Gastrocnemius medialis (tissue), 4 donors: ENCODE data around the gene DTWD2. TPM values are rescaled to one million over a fixed set of nuclear protein-coding genes. Genes with fewer than 3 reads are reported as not detected.

Experiments
- ATAC-seq, 2 donors: fragments of 150-250 bp; one replicate each; pipeline ENCODE4 v1.9.1; 2016
- DNase-seq, 2 donors: peaks; one replicate each; pipeline ENCODE4 v3.0.0-alpha.2; 2019
- H3K27ac ChIP-seq, 4 donors: fragments of 200-600 bp; sonication (generic); 1 replicate in 1 of 4; 2 replicates in 3 of 4; pipeline ENCODE4 v1.5.1; 2016 to 2018; ENCODE audit warnings: mild to moderate bottlenecking in 2 of 4, moderate library complexity in 1 of 4
- H3K27me3 ChIP-seq, 3 donors: fragments of 200-600 bp; sonication (generic) in 2 of 3; 1 replicate in 1 of 3; 2 replicates in 2 of 3; pipeline versions ENCODE4 v1.5.1 to v1.6.0; 2016 to 2019; ENCODE audit warnings: mild to moderate bottlenecking in 1 of 3, moderate library complexity in 1 of 3
- H3K36me3 ChIP-seq, 2 donors: fragments of 200-600 bp; sonication (generic) in 1 of 2; one replicate each; pipeline ENCODE4 v1.5.1; 2017 to 2018
- H3K4me1 ChIP-seq, 2 donors: fragments of 200-600 bp; sonication (generic) in 1 of 2; one replicate each; pipeline ENCODE4 v1.5.1; 2016 to 2017; ENCODE audit warnings: mild to moderate bottlenecking in 2 of 2
- H3K4me3 ChIP-seq, 4 donors: fragments of 200-600 bp; sonication (generic) in 3 of 4; 1 replicate in 1 of 4; 2 replicates in 3 of 4; pipeline ENCODE4 v1.5.1; 2016 to 2019; ENCODE audit warnings: mild to moderate bottlenecking in 2 of 4
- H3K9me3 ChIP-seq, 3 donors: fragments of 200-600 bp; sonication (generic) in 2 of 3; 1 replicate in 1 of 3; 2 replicates in 2 of 3; pipeline ENCODE4 v1.5.1; 2016 to 2019
- CTCF ChIP-seq, 5 experiments: fragments of 450-650 bp in 3 of 5; fragments of 200-600 bp in 2 of 5; sonication (generic) in 2 of 5; IDR thresholded peaks in 4 of 5; conservative IDR thresholded peaks in 1 of 5; 1 replicate in 4 of 5; 2 replicates in 1 of 5; pipeline ENCODE4 v1.5.1; 2016 to 2019; ENCODE audit warnings: antibody characterized with exemption in 5 of 5, mild to moderate bottlenecking in 3 of 5, moderate library complexity in 3 of 5
- POLR2A ChIP-seq, 2 donors: fragments of 450-650 bp; IDR thresholded peaks; one replicate each; pipeline ENCODE4 v1.6.1; 2017; ENCODE audit warnings: antibody characterized with exemption in 2 of 2, mild to moderate bottlenecking in 2 of 2, moderate library complexity in 2 of 2
- in situ Hi-C, 4 donors: fragments of 200-750 bp; cut with MboI; loops; one replicate each; pipeline versions ENCODE4 v1.15.0 to v1.8.0; 2017; ENCODE audit warnings: low sequenced_read_pairs in 4 of 4
- intact Hi-C: fragments of 100-400 bp; cut with DNase I; formaldehyde crosslinking; loops from one replicate; pipeline ENCODE4 v1.15.1; 2023; ENCODE audit warnings: low total_unique reads
- total RNA-seq, 4 donors: library from RNA; depleted of rRNA; stranded (reverse); fragments of >200 nt; gene quantifications; one replicate each; pipeline versions ENCODE4 v1.1.0 to v1.2.3, GENCODE V29; 2016

The DTWD2 gene
- total RNA-seq, 4 donors from 2014 or later = 2.5 to 19.2 (median 8.0) TPM

DNA sequence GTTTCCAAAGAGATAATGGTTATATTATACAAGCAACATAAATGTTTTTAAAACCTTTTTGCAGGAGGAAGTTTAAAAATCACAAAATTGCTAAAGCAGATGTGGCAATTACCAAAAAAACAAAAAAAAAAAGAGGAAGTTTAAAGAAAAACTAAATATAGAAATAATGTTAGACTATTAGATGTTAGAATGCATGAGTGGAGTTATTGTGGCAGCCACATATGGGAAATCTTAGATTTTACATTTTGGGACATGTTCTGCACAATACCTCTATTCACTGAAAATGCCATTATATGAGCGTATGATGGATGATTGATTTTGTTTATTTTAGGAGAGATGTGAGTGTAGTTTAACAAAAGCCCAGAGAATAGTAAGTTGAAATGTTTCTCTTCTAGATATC is 31.2 kb upstream of the DTWD2 start:
- ATAC-seq (no peak), DNase-seq (no peak)
- no peaks in the 10 kb centered on the region for H3K36me3 ChIP-seq
- in situ Hi-C loops = no loop called here
- no peaks in the 10 kb centered on the region for H3K9me3 ChIP-seq
- no peak overlapping the region for H3K27ac ChIP-seq
- intact Hi-C loops = no loop called here
- no peaks in the 10 kb centered on the region for H3K27me3 ChIP-seq
- H3K4me3 ChIP-seq = no peak overlapping the region
- no peak for TF ChIP-seq POLR2A (IDR thresholded peaks at IDR 0.05)
- TF ChIP-seq CTCF (IDR thresholded peaks at IDR 0.05 in 4 of 5, conservative IDR thresholded peaks at IDR 0.05 in 1 of 5) = no peak
- no peaks in the 10 kb centered on the region for H3K4me1 ChIP-seq

DNA sequence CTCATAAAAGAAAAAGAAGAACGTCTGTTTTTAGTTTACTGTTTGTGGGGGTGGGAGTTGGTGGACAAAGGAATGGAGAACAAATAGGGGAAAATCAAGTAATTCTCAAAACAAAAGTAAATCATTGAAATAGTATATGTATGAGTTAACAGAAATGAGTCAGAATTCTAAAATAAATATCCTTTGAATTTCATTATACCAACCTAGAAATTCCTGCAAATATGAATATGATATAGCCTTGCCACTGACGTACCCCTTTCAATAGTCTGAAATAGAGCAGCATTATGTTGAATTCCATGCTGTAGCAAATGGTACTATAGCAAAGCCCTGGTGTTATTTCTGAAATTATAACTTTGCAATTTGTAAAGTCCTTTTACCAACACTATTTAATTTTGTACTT is 29.6 kb upstream of the DTWD2 start:
- no peaks in the 10 kb centered on the region for H3K4me1 ChIP-seq
- H3K4me3 ChIP-seq = no peak overlapping the region
- H3K27ac ChIP-seq = no peak overlapping the region
- in situ Hi-C loops = no loop called here
- no peak for ATAC-seq
- DNase-seq = no peak
- H3K27me3 ChIP-seq = no peaks in the 10 kb centered on the region
- intact Hi-C loops = no loop called here
- H3K36me3 ChIP-seq = no peaks in the 10 kb centered on the region
- TF ChIP-seq POLR2A (IDR thresholded peaks at IDR 0.05) = no peak
- no peak for TF ChIP-seq CTCF (IDR thresholded peaks at IDR 0.05 in 4 of 5, conservative IDR thresholded peaks at IDR 0.05 in 1 of 5)
- H3K9me3 ChIP-seq = no peaks in the 10 kb centered on the region

DNA sequence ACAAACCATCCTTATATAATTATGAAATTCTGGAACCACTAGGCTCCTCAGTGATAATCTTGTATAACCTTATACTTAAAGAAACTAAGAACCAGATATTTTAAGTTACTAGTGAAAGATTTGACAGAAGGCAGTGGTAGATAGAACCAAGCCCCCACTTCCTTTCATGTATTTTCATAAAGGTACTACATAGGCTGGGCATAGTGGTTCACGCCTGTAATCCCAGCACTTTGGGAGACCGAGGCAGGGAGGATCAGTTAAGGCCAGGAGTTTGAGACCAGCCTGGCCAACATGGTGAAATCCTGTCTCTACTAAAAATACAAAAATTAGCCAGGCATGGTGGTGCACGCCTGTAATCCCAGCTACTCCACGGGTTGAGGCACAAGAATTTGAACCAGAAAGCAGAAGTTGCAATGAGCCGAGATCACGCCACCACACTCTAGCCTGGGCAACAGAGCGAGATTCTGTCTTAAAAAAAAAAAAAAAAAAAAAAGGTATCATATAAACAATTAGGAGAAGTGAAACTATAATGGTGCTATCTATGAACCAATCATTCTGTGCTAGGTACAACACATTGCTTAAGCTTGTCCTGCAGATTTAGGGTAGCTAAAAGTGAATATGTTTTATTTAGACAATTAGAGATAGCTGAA is 27.9 kb upstream of the DTWD2 start:
- no peak overlapping the region for H3K4me3 ChIP-seq
- ATAC-seq (no peak), DNase-seq (no peak)
- in situ Hi-C loops (no loop called here), intact Hi-C loops (no loop called here)
- no peak overlapping the region for H3K27ac ChIP-seq
- no peaks in the 10 kb centered on the region for H3K36me3 ChIP-seq
- H3K9me3 ChIP-seq = no peaks in the 10 kb centered on the region
- no peaks in the 10 kb centered on the region for H3K27me3 ChIP-seq
- no peak for TF ChIP-seq CTCF (IDR thresholded peaks at IDR 0.05 in 4 of 5, conservative IDR thresholded peaks at IDR 0.05 in 1 of 5)
- no peak for TF ChIP-seq POLR2A (IDR thresholded peaks at IDR 0.05)
- H3K4me1 ChIP-seq = no peaks in the 10 kb centered on the region

DNA sequence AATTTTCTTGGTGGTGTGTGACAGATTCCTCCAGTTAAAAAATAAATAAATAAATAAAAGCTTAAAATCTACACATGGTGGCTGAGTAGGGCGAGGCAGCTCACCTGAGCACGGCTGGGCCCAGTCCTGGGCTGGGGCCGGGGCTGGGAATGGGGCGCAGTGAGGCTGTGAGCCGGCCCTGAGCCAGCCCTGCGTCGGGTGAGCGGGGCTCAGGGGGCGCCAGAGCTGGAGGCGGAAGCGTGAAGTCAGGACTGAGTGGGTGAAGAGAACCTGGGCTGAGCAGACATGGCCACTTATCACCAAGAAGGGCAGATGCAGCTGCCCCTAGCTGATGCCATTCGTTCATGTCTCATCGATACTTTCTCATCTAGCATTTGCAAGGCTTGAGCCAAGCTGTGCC is 22.8 kb upstream of the DTWD2 start:
- Histone ChIP-seq H3K4me3 (no peak overlapping the region), H3K27ac (no peak overlapping the region), H3K36me3 (no peaks in the 10 kb centered on the region), H3K9me3 (no peaks in the 10 kb centered on the region), H3K4me1 (no peaks in the 10 kb centered on the region), H3K27me3 (no peaks in the 10 kb centered on the region)
- ATAC-seq = no peak
- no peak for DNase-seq
- in situ Hi-C loops (no loop called here), intact Hi-C loops (no loop called here)
- no peak for TF ChIP-seq POLR2A (IDR thresholded peaks at IDR 0.05)
- TF ChIP-seq CTCF (IDR thresholded peaks at IDR 0.05 in 4 of 5, conservative IDR thresholded peaks at IDR 0.05 in 1 of 5) = no peak

- Histone ChIP-seq H3K36me3 (no peaks in the 10 kb centered on the region), H3K9me3 (no peaks in the 10 kb centered on the region), H3K27ac (no peak overlapping the region), H3K27me3 (no peaks in the 10 kb centered on the region), H3K4me3 (no peak overlapping the region), H3K4me1 (no peaks in the 10 kb centered on the region)
- intact Hi-C loops (no loop called here), in situ Hi-C loops (no loop called here)
- DNase-seq (no peak), ATAC-seq (no peak)
- TF ChIP-seq CTCF (IDR thresholded peaks at IDR 0.05 in 4 of 5, conservative IDR thresholded peaks at IDR 0.05 in 1 of 5) (no peak), POLR2A (IDR thresholded peaks at IDR 0.05) (no peak)
Measured at GRCh38 chr5:119010206-119010605, 21.9 kb upstream of the DTWD2 start.
